Measurements from ENCODE around the gene FAM98C.

GRCh38 chr19:38376576-38376975, 26.3 kb upstream of the FAM98C start:
- no peak for TF ChIP-seq POLR2A (IDR thresholded peaks at IDR 0.05; ENCODE audit: extremely low read depth, insufficient read length)
- no peak for TF ChIP-seq CTCF (IDR thresholded peaks at IDR 0.05; ENCODE audit: low read depth, low read length)
- TF ChIP-seq MAX (IDR thresholded peaks at IDR 0.05; ENCODE audit: low read depth, low read length): no peak
- no peak for TF ChIP-seq MYC (IDR thresholded peaks at IDR 0.05; ENCODE audit: low read depth, low read length)
